ENCODE results near the gene NUAK1.

The NUAK1 gene

DNA sequence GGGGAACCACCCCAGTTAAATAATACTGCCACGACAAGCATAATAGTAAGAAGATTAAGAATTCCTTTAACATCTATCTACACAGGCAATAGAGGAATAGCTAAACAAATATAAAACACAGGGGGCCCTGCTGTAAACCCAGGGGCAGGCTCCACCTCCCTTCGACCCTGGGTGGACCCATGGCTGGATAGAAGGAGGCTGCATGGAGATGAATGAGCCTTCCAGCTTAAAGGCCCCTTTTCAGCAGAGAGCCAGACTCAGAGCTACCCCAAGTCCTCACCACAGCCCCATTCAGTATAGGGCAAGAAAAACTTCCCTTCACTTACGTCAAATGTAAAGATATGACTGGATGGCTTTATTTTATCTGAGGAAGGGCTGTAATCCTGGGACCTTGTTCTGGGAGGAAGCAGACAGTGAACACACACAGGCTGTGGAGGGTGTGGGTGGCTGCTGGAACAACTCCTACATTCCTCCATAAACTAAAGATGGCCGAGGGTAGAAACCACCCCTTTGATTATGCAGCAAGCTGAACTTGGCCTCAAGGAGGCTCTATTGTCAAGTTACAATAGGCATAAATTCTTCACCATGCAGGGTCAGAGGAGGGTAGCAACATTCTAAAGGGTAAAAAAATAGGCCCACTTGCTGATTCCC, 30.4 kb downstream of the NUAK1 start:
- Histone ChIP-seq H2BK5ac (ENCODE audit: low read length) (no peak overlapping the region), H2BK15ac (ENCODE audit: low read length) (no peak overlapping the region), H3K4ac (ENCODE audit: low read length) (no peak overlapping the region), H2AFZ (ENCODE audit: low read length) (no peak overlapping the region), H3K18ac (ENCODE audit: low read length) (no peak overlapping the region), H3K27ac (replicated peaks; ENCODE audit: low read length) (no peak overlapping the region), H3K36me3 (replicated peaks in 1 of 2; ENCODE audit: control insufficient read depth in 2 of 2, insufficient read depth in 2 of 2, low read length in 2 of 2) (peaks cover 0 to 50% of the 10 kb centered on the region in 2 donors), H4K91ac (ENCODE audit: low read depth, low read length, poor library complexity) (no peak overlapping the region), H3K4me1 (ENCODE audit: control insufficient read depth in 2 of 2, insufficient read depth in 1 of 2, low read depth in 1 of 2, low read length in 2 of 2) (peaks cover 49 to 63% of the 10 kb centered on the region in 2 donors), H2BK120ac (ENCODE audit: low read depth, low read length) (no peak overlapping the region), H3K9me3 (replicated peaks in 1 of 2; ENCODE audit: control insufficient read depth in 2 of 2, insufficient read depth in 1 of 2, low read depth in 1 of 2, low read length in 2 of 2) (no peaks in the 10 kb centered on the region), H3K79me1 (ENCODE audit: low read depth, low read length) (peaks cover 8% of the 10 kb centered on the region), H2BK12ac (ENCODE audit: low read length) (no peak overlapping the region), H3K27me3 (ENCODE audit: control insufficient read depth in 3 of 3, insufficient read depth in 3 of 3, low read depth in 1 of 3, low read length in 3 of 3) (no peaks in the 10 kb centered on the region), H3K4me3 (ENCODE audit: low read length in 2 of 2) (no peak overlapping the region), H2AK5ac (ENCODE audit: low read depth, low read length) (no peak overlapping the region), H3K23ac (ENCODE audit: low read depth, low read length, poor library complexity) (no peak overlapping the region), H4K8ac (ENCODE audit: low read depth, low read length) (no peak overlapping the region), H3K14ac (ENCODE audit: low read length) (no peak overlapping the region), H3K4me2 (ENCODE audit: insufficient read depth, low read length, poor library complexity, severe bottlenecking) (no peak overlapping the region), H3K9ac (ENCODE audit: low read depth, low read length, poor library complexity) (no peak overlapping the region)
- DNase-seq (ENCODE audit: low spot score): no peak
- no CpG with 5 or more reads among the region's 4 CpGs for WGBS, 2 donors (ENCODE audit: extremely low coverage in 2 of 2, insufficient read length in 2 of 2, insufficient replicate concordance in 1 of 2)

DNA sequence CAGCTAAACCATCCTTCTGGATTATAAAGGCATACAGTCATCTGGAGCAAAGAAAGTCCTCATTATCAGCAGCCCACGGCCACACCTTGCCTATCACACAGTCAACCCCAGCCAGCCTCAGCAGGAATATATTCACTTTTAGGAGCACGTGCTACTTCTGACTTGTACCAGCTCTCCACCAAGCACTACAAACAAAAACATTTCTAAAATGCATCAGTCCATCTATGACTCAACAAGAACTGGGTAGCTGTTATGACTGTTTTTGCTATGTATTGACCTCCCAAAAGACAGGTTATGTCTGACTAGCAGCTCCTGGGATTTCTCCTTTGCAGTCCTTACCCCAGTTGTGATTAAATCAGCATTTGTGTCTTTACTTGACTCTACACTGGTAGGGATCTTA, 31.2 kb downstream of the NUAK1 start:
- Histone ChIP-seq H2AK5ac (ENCODE audit: low read depth, low read length) (no peak overlapping the region), H2BK120ac (ENCODE audit: low read depth, low read length) (no peak overlapping the region), H3K4ac (ENCODE audit: low read length) (no peak overlapping the region), H3K4me2 (ENCODE audit: insufficient read depth, low read length, poor library complexity, severe bottlenecking) (no peak overlapping the region), H3K18ac (ENCODE audit: low read length) (no peak overlapping the region), H3K4me3 (ENCODE audit: low read length in 2 of 2) (no peak overlapping the region), H3K9ac (ENCODE audit: low read depth, low read length, poor library complexity) (no peak overlapping the region), H4K8ac (ENCODE audit: low read depth, low read length) (no peak overlapping the region), H2BK5ac (ENCODE audit: low read length) (no peak overlapping the region), H3K27ac (replicated peaks; ENCODE audit: low read length) (no peak overlapping the region), H3K27me3 (ENCODE audit: control insufficient read depth in 3 of 3, insufficient read depth in 3 of 3, low read depth in 1 of 3, low read length in 3 of 3) (no peaks in the 10 kb centered on the region), H3K9me3 (replicated peaks in 1 of 2; ENCODE audit: control insufficient read depth in 2 of 2, insufficient read depth in 1 of 2, low read depth in 1 of 2, low read length in 2 of 2) (no peaks in the 10 kb centered on the region), H3K79me1 (ENCODE audit: low read depth, low read length) (peaks cover 8% of the 10 kb centered on the region), H4K91ac (ENCODE audit: low read depth, low read length, poor library complexity) (no peak overlapping the region), H3K14ac (ENCODE audit: low read length) (no peak overlapping the region), H3K23ac (ENCODE audit: low read depth, low read length, poor library complexity) (no peak overlapping the region), H2BK15ac (ENCODE audit: low read length) (no peak overlapping the region), H3K4me1 (ENCODE audit: control insufficient read depth in 2 of 2, insufficient read depth in 1 of 2, low read depth in 1 of 2, low read length in 2 of 2) (peaks cover 44 to 56% of the 10 kb centered on the region in 2 donors), H2BK12ac (ENCODE audit: low read length) (no peak overlapping the region), H3K36me3 (replicated peaks in 1 of 2; ENCODE audit: control insufficient read depth in 2 of 2, insufficient read depth in 2 of 2, low read length in 2 of 2) (peaks cover 0 to 55% of the 10 kb centered on the region in 2 donors), H2AFZ (ENCODE audit: low read length) (no peak overlapping the region)
- WGBS, 2 donors (ENCODE audit: extremely low coverage in 2 of 2, insufficient read length in 2 of 2, insufficient replicate concordance in 1 of 2): no CpG with 5 or more reads among the region's 2 CpGs
- DNase-seq (ENCODE audit: low spot score): no peak

DNA sequence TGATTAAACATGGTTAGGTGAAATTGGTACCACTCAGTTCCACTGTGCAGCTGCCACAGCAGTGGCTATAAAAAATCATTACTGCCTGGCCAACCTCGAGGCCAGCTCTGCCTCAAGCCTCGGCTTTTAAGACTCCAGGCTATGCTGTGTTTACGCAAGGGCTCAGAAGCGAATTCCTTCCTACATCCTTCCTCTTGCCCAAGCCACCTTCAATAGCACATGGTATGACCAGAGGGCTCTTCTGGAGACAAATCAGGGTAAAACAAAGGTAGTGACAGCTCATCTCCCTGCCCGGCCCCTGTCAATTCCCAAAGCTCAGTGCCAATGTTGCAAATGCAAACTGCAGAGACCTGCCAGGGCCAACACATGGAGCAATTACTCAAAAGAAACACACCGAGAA, 31.9 kb downstream of the NUAK1 start:
- no peak overlapping the region for H2BK15ac ChIP-seq (ENCODE audit: low read length)
- no peak overlapping the region for H3K9ac ChIP-seq (ENCODE audit: low read depth, low read length, poor library complexity)
- peaks cover 4% of the 10 kb centered on the region for H3K79me1 ChIP-seq (ENCODE audit: low read depth, low read length)
- no peak overlapping the region for H3K27ac ChIP-seq (replicated peaks; ENCODE audit: low read length)
- peaks cover 41 to 49% of the 10 kb centered on the region in 2 donors for H3K4me1 ChIP-seq (ENCODE audit: control insufficient read depth in 2 of 2, insufficient read depth in 1 of 2, low read depth in 1 of 2, low read length in 2 of 2)
- H3K4me3 ChIP-seq (ENCODE audit: low read length in 2 of 2): no peak overlapping the region
- no peak overlapping the region for H2BK5ac ChIP-seq (ENCODE audit: low read length)
- no peak for DNase-seq (ENCODE audit: low spot score)
- no peak overlapping the region for H3K14ac ChIP-seq (ENCODE audit: low read length)
- H3K18ac ChIP-seq (ENCODE audit: low read length): no peak overlapping the region
- no peak overlapping the region for H2AK5ac ChIP-seq (ENCODE audit: low read depth, low read length)
- H3K4me2 ChIP-seq (ENCODE audit: insufficient read depth, low read length, poor library complexity, severe bottlenecking): no peak overlapping the region
- no peak overlapping the region for H2BK12ac ChIP-seq (ENCODE audit: low read length)
- H4K91ac ChIP-seq (ENCODE audit: low read depth, low read length, poor library complexity): no peak overlapping the region
- H3K4ac ChIP-seq (ENCODE audit: low read length): no peak overlapping the region
- no peak overlapping the region for H3K23ac ChIP-seq (ENCODE audit: low read depth, low read length, poor library complexity)
- H3K36me3 ChIP-seq (replicated peaks in 1 of 2; ENCODE audit: control insufficient read depth in 2 of 2, insufficient read depth in 2 of 2, low read length in 2 of 2): peaks cover 0 to 62% of the 10 kb centered on the region in 2 donors
- H4K8ac ChIP-seq (ENCODE audit: low read depth, low read length): no peak overlapping the region
- no CpG with 5 or more reads among the region's 6 CpGs for WGBS, 2 donors (ENCODE audit: extremely low coverage in 2 of 2, insufficient read length in 2 of 2, insufficient replicate concordance in 1 of 2)
- no peaks in the 10 kb centered on the region for H3K27me3 ChIP-seq (ENCODE audit: control insufficient read depth in 3 of 3, insufficient read depth in 3 of 3, low read depth in 1 of 3, low read length in 3 of 3)
- H2BK120ac ChIP-seq (ENCODE audit: low read depth, low read length): no peak overlapping the region
- H3K9me3 ChIP-seq (replicated peaks in 1 of 2; ENCODE audit: control insufficient read depth in 2 of 2, insufficient read depth in 1 of 2, low read depth in 1 of 2, low read length in 2 of 2): no peaks in the 10 kb centered on the region
- no peak overlapping the region for H2AFZ ChIP-seq (ENCODE audit: low read length)

DNA sequence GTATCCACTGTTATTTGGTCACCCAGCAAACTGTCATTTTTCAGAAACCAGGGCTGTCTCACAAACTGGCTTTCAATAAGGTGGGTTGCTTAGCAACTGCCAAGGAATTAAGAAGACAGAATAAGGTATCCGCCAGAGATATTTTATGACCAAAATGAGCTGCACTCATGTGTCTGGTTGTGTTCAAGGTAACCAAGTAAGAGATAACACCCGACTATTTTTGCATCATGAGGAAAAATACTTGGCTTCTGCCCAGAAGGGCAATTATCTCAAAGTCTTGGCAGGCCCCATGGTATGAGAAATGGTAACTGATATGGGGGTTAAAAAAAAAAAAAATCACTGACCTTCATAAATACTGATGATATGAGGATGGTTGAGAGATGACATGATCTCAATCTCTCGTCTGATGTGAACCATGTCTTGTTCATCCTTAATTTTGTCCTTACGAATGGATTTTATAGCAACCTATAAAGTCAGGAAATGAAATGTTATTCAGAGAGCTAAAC, 32.6 kb downstream of the NUAK1 start:
- peaks cover 0 to 66% of the 10 kb centered on the region in 2 donors for H3K36me3 ChIP-seq (replicated peaks in 1 of 2; ENCODE audit: control insufficient read depth in 2 of 2, insufficient read depth in 2 of 2, low read length in 2 of 2)
- no peak overlapping the region for H3K4ac ChIP-seq (ENCODE audit: low read length)
- no peaks in the 10 kb centered on the region for H3K27me3 ChIP-seq (ENCODE audit: control insufficient read depth in 3 of 3, insufficient read depth in 3 of 3, low read depth in 1 of 3, low read length in 3 of 3)
- peaks cover 0 to 3% of the 10 kb centered on the region in 2 donors for H3K9me3 ChIP-seq (replicated peaks in 1 of 2; ENCODE audit: control insufficient read depth in 2 of 2, insufficient read depth in 1 of 2, low read depth in 1 of 2, low read length in 2 of 2)
- no peak overlapping the region for H4K91ac ChIP-seq (ENCODE audit: low read depth, low read length, poor library complexity)
- H2BK5ac ChIP-seq (ENCODE audit: low read length): no peak overlapping the region
- H2BK12ac ChIP-seq (ENCODE audit: low read length): no peak overlapping the region
- DNase-seq (ENCODE audit: low spot score): no peak
- no CpG with 5 or more reads among the region's 4 CpGs for WGBS, 2 donors (ENCODE audit: extremely low coverage in 2 of 2, insufficient read length in 2 of 2, insufficient replicate concordance in 1 of 2)
- H3K4me3 ChIP-seq (ENCODE audit: low read length in 2 of 2): no peak overlapping the region
- no peak overlapping the region for H3K4me2 ChIP-seq (ENCODE audit: insufficient read depth, low read length, poor library complexity, severe bottlenecking)
- no peak overlapping the region for H3K9ac ChIP-seq (ENCODE audit: low read depth, low read length, poor library complexity)
- no peak overlapping the region for H3K14ac ChIP-seq (ENCODE audit: low read length)
- no peak overlapping the region for H2BK120ac ChIP-seq (ENCODE audit: low read depth, low read length)
- no peak overlapping the region for H2BK15ac ChIP-seq (ENCODE audit: low read length)
- H3K18ac ChIP-seq (ENCODE audit: low read length): no peak overlapping the region
- H2AFZ ChIP-seq (ENCODE audit: low read length): no peak overlapping the region
- no peak overlapping the region for H4K8ac ChIP-seq (ENCODE audit: low read depth, low read length)
- H3K4me1 ChIP-seq (ENCODE audit: control insufficient read depth in 2 of 2, insufficient read depth in 1 of 2, low read depth in 1 of 2, low read length in 2 of 2): peaks cover 44 to 49% of the 10 kb centered on the region in 2 donors
- no peak overlapping the region for H3K27ac ChIP-seq (replicated peaks; ENCODE audit: low read length)
- peaks cover 4% of the 10 kb centered on the region for H3K79me1 ChIP-seq (ENCODE audit: low read depth, low read length)
- H3K23ac ChIP-seq (ENCODE audit: low read depth, low read length, poor library complexity): no peak overlapping the region
- H2AK5ac ChIP-seq (ENCODE audit: low read depth, low read length): no peak overlapping the region

Data from neuronal stem cell (in vitro differentiated cells).